Body of pancreas (tissue), 4 donors: ENCODE measurements around the gene NMT1. TPM values are rescaled to one million over a fixed set of nuclear protein-coding genes. Genes with fewer than 3 reads are reported as not detected.

ENCODE experiments used
- ATAC-seq: fragments of 150-250 bp; one replicate; pipeline ENCODE4 v1.9.1; 2016
- DNase-seq, 4 donors: peaks; one replicate each; pipeline ENCODE4 v3.0.0-alpha.2; 2019
- H3K27ac ChIP-seq, 4 donors: fragments of 200-600 bp; sonication (generic); 1 replicate in 3 of 4; 2 replicates in 1 of 4; pipeline versions ENCODE4 v1.5.1 to v1.6.1; 2016 to 2019; ENCODE audit warnings: mild to moderate bottlenecking in 1 of 4, mixed read lengths in 1 of 4, moderate library complexity in 1 of 4
- H3K27me3 ChIP-seq, 2 donors: fragments of 200-600 bp; sonication (generic); one replicate each; pipeline ENCODE4 v1.6.0; 2016; ENCODE audit warnings: mild to moderate bottlenecking in 1 of 2
- H3K36me3 ChIP-seq, 2 donors: fragments of 200-600 bp; sonication (generic); replicated peaks in 1 of 2; 2 replicates each; pipeline ENCODE4 v1.5.1; 2016; ENCODE audit warnings: low read depth in 2 of 2; ENCODE audit not compliant: insufficient read depth in 1 of 2
- H3K4me1 ChIP-seq: fragments of 200-600 bp; sonication (generic); one replicate; pipeline ENCODE4 v1.6.0; 2016
- H3K4me3 ChIP-seq, 2 donors: fragments of 200-600 bp; sonication (generic); 1 replicate in 1 of 2; 2 replicates in 1 of 2; pipeline ENCODE4 v1.5.1; 2016 to 2019
- H3K9me3 ChIP-seq, 3 donors: fragments of 200-600 bp; sonication (generic); 1 replicate in 2 of 3; 2 replicates in 1 of 3; pipeline ENCODE4 v1.5.1; 2016
- CTCF ChIP-seq, 7 experiments: fragments of 450-650 bp in 4 of 7; fragments of 200-600 bp in 3 of 7; sonication (generic) in 3 of 7; IDR thresholded peaks; one replicate each; pipeline ENCODE4 v1.5.1; 2016 to 2019; ENCODE audit warnings: antibody characterized with exemption in 7 of 7
- POLR2A ChIP-seq, 3 donors: fragments of 450-650 bp; IDR thresholded peaks; one replicate each; pipeline ENCODE4 v1.6.1; 2016; ENCODE audit warnings: antibody characterized with exemption in 3 of 3, mild to moderate bottlenecking in 2 of 3
- WGBS, 2 donors: methylation state at CpG; one replicate each; pipeline ENCODE4 v1.1.5; 2017; 5-methylcytosine and 5-hydroxymethylcytosine counted together
- intact Hi-C: fragments of 100-400 bp; cut with DNase I; formaldehyde crosslinking; loops from one replicate; pipeline ENCODE4 v1.15.1; 2023
- total RNA-seq, 2 donors: library from RNA; depleted of rRNA; stranded (reverse); fragments of >200 nt; gene quantifications; one replicate each; pipeline ENCODE4 v1.1.0, GENCODE V29; 2016

NMT1 gene
- total RNA-seq, 2 donors from 2014 or later, result 26.5 to 33.9 TPM

DNA sequence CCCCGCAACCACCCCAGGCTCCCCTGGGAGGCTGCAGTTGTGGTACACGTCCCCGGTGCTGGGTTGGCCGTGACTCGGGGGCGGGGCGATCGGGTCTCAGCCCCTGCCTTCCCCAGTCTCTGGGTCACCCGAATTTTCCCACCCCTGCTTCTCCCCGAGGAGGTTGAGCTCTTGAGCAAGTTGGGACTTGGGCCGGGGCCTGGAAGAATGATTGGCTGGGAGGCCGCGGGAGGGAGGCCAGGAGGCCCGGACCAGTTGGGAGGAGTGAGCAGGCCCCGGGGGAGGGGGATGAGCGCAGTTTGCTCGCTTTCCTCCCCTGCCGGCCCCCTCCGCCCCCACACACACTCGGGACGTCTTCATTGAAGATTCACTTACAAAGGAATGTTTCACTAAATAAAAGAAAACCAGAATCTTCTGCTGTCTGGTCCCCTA is 82.7 kb downstream of the NMT1 start:
- WGBS, 2 donors, result 38 to 40% methylated on average over 19 to 21 of the region's 21 CpGs
- Histone ChIP-seq H3K27ac (peak overlapping the region; percentile 20 to 86 (median 66)), H3K36me3 (no peaks in the 10 kb centered on the region), H3K4me1 (peaks cover 39% of the 10 kb centered on the region), H3K9me3 (no peaks in the 10 kb centered on the region), H3K4me3 (no peak overlapping the region), H3K27me3 (no peaks in the 10 kb centered on the region)
- TF ChIP-seq POLR2A (IDR thresholded peaks at IDR 0.05), result peak in 1 of 3 donors; percentile 25
- TF ChIP-seq CTCF (IDR thresholded peaks at IDR 0.05), result no peak
- ATAC-seq (no peak), DNase-seq (peak; percentile 63 to 77 (median 70))
- intact Hi-C loops, result no loop called here

GRCh38 chr17:45144199-45145034 is 83.3 kb downstream of the NMT1 start:
- peak in 1 of 3 donors; percentile 12 for TF ChIP-seq POLR2A (IDR thresholded peaks at IDR 0.05)
- no peak for TF ChIP-seq CTCF (IDR thresholded peaks at IDR 0.05)

DNA sequence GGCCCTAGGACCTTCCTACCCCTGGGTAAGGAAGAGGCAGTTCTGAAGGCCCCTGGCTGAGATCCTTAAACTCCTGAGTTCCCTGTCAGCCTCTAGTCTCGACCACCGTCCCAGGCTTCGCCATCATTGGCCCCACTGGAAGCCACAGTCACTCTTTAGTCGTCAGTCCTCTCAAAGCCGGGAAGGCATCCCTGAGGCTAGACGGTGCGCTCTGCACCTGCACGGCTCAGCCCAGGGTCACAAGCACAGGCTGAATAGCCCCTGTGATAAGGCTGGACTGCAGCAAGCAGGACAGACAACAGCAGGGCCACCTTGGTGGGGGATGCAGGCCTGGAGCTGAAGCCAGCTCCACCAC is 83.9 kb downstream of the NMT1 start:
- intact Hi-C loops, result no loop called here

More at GRCh38 chr17:45144199-45145034, 83.3 kb downstream of the NMT1 start:
- 21 to 29% methylated on average over 23 to 49 of the region's 71 CpGs for WGBS, 2 donors
- Histone ChIP-seq H3K4me3 (no peak overlapping the region), H3K27ac (peak overlapping the region; percentile 20 to 86 (median 66)), H3K9me3 (no peaks in the 10 kb centered on the region), H3K36me3 (no peaks in the 10 kb centered on the region), H3K27me3 (no peaks in the 10 kb centered on the region), H3K4me1 (peaks cover 39% of the 10 kb centered on the region)
- no peak for ATAC-seq
- intact Hi-C loops, result no loop called here
- peak in 3 of 4 donors; percentile 40 to 62 (median 52) for DNase-seq

GRCh38 chr17:45146166-45146565 is 85.0 kb downstream of the NMT1 start:
- Histone ChIP-seq H3K4me1 (peaks cover 46% of the 10 kb centered on the region), H3K36me3 (no peaks in the 10 kb centered on the region), H3K4me3 (no peak overlapping the region), H3K27me3 (no peaks in the 10 kb centered on the region), H3K9me3 (no peaks in the 10 kb centered on the region), H3K27ac (peak overlapping the region; percentile 85 to 99 (median 98))
- ATAC-seq (no peak), DNase-seq (no peak)
- intact Hi-C loops, result no loop called here
- WGBS, 2 donors, result 77 to 85% methylated on average over 9 to 10 of the region's 10 CpGs
- TF ChIP-seq POLR2A (IDR thresholded peaks at IDR 0.05) (no peak), CTCF (IDR thresholded peaks at IDR 0.05) (no peak)

More for the DNA sequence above, 83.9 kb downstream of the NMT1 start:
- Histone ChIP-seq H3K27ac (peak overlapping the region in 3 of 4 donors; percentile 53 to 86 (median 78)), H3K36me3 (no peaks in the 10 kb centered on the region), H3K4me1 (peaks cover 39% of the 10 kb centered on the region), H3K9me3 (no peaks in the 10 kb centered on the region), H3K27me3 (no peaks in the 10 kb centered on the region), H3K4me3 (no peak overlapping the region)
- ATAC-seq, result no peak
- TF ChIP-seq POLR2A (IDR thresholded peaks at IDR 0.05), result no peak
- no peak for DNase-seq
- WGBS, 2 donors, result 54 to 62% methylated on average over 8 of the region's 8 CpGs

DNA sequence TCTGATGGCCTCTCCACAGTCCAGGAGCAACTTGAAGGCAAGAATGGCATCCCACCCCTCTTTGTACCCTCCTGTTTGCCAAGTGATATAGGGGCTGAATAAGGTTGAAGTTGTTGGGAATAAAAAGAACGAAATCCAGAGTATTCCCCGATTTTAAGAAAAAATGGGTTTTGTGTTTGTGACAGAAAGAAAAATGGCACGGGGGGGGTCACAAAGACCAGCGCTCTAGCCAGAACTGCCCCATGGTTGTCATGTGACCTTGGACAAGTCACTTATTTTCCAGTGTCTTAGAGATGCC is 85.4 kb downstream of the NMT1 start:
- ATAC-seq, result no peak
- intact Hi-C loops, result no loop called here

More for the DNA sequence above, 85.4 kb downstream of the NMT1 start:
- no peak for TF ChIP-seq POLR2A (IDR thresholded peaks at IDR 0.05)
- no peak for TF ChIP-seq CTCF (IDR thresholded peaks at IDR 0.05)
- H3K9me3 ChIP-seq, result no peaks in the 10 kb centered on the region
- no peaks in the 10 kb centered on the region for H3K36me3 ChIP-seq
- H3K27ac ChIP-seq, result peak overlapping the region; percentile 85 to 99 (median 98)
- H3K4me1 ChIP-seq, result peaks cover 50% of the 10 kb centered on the region
- no peak for DNase-seq
- no peak overlapping the region for H3K4me3 ChIP-seq
- WGBS, 2 donors, result 30 to 38% methylated on average over 4 of the region's 4 CpGs
- H3K27me3 ChIP-seq, result no peaks in the 10 kb centered on the region
